Measurements from ENCODE around the gene PHLDB3. TPM values are rescaled to one million over a fixed set of nuclear protein-coding genes. Genes with fewer than 3 reads are reported as not detected.

PHLDB3 gene
- total and polyA plus RNA-seq, 2 of the 13 experiments (the other 11 are each of a cell fraction or from before 2014, with no cell fraction given): 11.3 to 14.5 TPM

DNA sequence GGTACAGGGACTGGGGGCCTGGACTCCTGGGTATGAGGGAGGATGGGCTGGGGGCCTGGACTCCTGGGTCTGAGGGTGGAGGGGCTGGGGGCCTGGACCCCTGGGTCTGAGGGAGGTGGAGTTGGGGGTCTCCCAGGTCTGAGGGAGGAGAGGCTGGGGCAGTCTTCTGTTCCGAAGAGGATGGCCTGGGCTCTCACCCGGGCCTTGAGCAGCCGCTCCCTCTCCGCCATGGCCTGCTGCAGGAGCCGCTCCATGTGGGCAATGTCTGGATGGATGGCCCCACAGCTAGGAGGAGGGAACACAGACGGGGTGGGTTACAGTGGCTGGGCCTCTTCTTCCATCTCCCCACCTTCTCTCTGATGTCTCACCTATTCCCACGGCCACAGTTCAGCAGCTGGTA lies 18.1 kb downstream of the PHLDB3 start:
- CTCF ChIA-PET (ENCODE audit: low intra/inter-chr PET ratio, low total read pairs): no interaction called here
- H3K9ac ChIP-seq (ENCODE audit: insufficient read depth, low read depth, low read length): no peak overlapping the region
- ATAC-seq: peak; percentile 28; the same call in 2 of the 3 replicates

DNA sequence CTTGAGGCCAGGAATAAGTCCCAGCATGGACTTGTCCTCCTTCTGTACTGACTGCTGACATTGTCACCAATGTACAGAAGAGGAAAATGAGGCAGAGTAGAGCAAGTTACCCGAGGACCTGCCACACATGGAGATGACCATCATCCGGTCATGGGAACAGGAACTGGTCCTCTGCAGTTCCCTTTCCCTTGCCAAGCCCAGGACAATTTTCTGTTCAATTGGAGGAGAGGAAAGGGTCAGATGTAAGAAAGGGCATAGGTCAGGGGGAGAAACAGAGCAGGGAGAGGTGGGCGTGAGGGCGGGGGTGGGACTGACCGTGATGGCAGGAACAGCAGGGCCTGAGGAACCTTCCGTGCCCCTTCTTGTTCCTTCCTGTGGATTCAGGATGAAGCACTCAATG lies 18.6 kb downstream of the PHLDB3 start:
- CTCF ChIA-PET (ENCODE audit: low intra/inter-chr PET ratio, low total read pairs): no interaction called here
- FAIRE-seq (no peak), ATAC-seq (no peak), DNase-seq (ENCODE audit: low spot score) (no peak)
- no peak overlapping the region for H3K4me2 ChIP-seq (ENCODE audit: low read depth, low read length)
- H3K27ac ChIP-seq (ENCODE audit: extremely low read length, insufficient read depth, low read length): no peak overlapping the region
- BruUV-seq (replicated peaks): no TSS peak
- H3K9me3 ChIP-seq (ENCODE audit: low read length): no peaks in the 10 kb centered on the region
- H3K9ac ChIP-seq (ENCODE audit: insufficient read depth, low read depth, low read length): no peak overlapping the region
- no peaks in the 10 kb centered on the region for H3K79me2 ChIP-seq (ENCODE audit: insufficient read depth, low read length)
- intact Hi-C loops (cut with micrococcal nuclease; ENCODE audit: unreplicated experiment) (no loop called here), in situ Hi-C loops (cut with HindIII; ENCODE audit: extremely low pct_ligation_motif_present, low pct_unique_long_range_greater_than_20kb) (no loop called here)
- H3K4me3 ChIP-seq (replicated peaks in 1 of 3; ENCODE audit: insufficient read depth in 1 of 3, low read depth in 2 of 3, low read length in 3 of 3): no peak overlapping the region
- no peak overlapping the region for H2AFZ ChIP-seq (ENCODE audit: low read length)
- no peaks in the 10 kb centered on the region for H3K4me1 ChIP-seq (ENCODE audit: insufficient read depth, low read length)
- H3K27me3 ChIP-seq (ENCODE audit: control insufficient read depth in 1 of 2, insufficient read depth in 2 of 2, low read length in 2 of 2): no peaks in the 10 kb centered on the region
- H3K36me3 ChIP-seq (replicated peaks in 1 of 2; ENCODE audit: control insufficient read depth in 1 of 2, insufficient read depth in 2 of 2, low read length in 2 of 2): peaks cover 1 to 4% of the 10 kb centered on the region in 2 experiments; a peak in 1 of 5 replicates
- 97% methylated on average over 6 of the region's 6 CpGs for WGBS (ENCODE audit: low lambda C conversion rate)
- no peaks in the 10 kb centered on the region for H4K20me1 ChIP-seq (ENCODE audit: insufficient read depth, low read length)
- POLR2A ChIA-PET: no interaction called here
- TF ChIP-seq JARID2 (CRISPR knock-in tag; IDR thresholded peaks at IDR 0.05; ENCODE audit: insufficient replicate concordance) (no peak), TBP (CRISPR knock-in tag; IDR thresholded peaks at IDR 0.05) (no peak), SP140L (CRISPR knock-in tag; IDR thresholded peaks at IDR 0.05; ENCODE audit: borderline replicate concordance) (no peak), SIN3B (IDR thresholded peaks at IDR 0.05; ENCODE audit: low read length) (no peak), RFXANK (CRISPR knock-in tag; IDR thresholded peaks at IDR 0.05) (no peak), MTF1 (CRISPR knock-in tag; IDR thresholded peaks at IDR 0.05) (no peak), STAT5B (CRISPR knock-in tag; IDR thresholded peaks at IDR 0.05) (no peak)
- TF ChIP-seq, protein P1, sequence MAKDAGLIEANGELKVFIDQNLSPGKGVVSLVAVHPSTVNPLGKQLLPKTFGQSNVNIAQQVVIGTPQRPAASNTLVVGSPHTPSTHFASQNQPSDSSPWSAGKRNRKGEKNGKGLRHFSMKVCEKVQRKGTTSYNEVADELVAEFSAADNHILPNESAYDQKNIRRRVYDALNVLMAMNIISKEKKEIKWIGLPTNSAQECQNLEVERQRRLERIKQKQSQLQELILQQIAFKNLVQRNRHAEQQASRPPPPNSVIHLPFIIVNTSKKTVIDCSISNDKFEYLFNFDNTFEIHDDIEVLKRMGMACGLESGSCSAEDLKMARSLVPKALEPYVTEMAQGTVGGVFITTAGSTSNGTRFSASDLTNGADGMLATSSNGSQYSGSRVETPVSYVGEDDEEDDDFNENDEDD (CRISPR knock-in tag; IDR thresholded peaks at IDR 0.05; ENCODE audit: borderline replicate concordance): no peak
- TF ChIP-seq, protein P2, sequence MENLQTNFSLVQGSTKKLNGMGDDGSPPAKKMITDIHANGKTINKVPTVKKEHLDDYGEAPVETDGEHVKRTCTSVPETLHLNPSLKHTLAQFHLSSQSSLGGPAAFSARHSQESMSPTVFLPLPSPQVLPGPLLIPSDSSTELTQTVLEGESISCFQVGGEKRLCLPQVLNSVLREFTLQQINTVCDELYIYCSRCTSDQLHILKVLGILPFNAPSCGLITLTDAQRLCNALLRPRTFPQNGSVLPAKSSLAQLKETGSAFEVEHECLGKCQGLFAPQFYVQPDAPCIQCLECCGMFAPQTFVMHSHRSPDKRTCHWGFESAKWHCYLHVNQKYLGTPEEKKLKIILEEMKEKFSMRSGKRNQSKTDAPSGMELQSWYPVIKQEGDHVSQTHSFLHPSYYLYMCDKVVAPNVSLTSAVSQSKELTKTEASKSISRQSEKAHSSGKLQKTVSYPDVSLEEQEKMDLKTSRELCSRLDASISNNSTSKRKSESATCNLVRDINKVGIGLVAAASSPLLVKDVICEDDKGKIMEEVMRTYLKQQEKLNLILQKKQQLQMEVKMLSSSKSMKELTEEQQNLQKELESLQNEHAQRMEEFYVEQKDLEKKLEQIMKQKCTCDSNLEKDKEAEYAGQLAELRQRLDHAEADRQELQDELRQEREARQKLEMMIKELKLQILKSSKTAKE (CRISPR knock-in tag; IDR thresholded peaks at IDR 0.05; ENCODE audit: borderline replicate concordance): no peak
- TF ChIP-seq, protein P3, sequence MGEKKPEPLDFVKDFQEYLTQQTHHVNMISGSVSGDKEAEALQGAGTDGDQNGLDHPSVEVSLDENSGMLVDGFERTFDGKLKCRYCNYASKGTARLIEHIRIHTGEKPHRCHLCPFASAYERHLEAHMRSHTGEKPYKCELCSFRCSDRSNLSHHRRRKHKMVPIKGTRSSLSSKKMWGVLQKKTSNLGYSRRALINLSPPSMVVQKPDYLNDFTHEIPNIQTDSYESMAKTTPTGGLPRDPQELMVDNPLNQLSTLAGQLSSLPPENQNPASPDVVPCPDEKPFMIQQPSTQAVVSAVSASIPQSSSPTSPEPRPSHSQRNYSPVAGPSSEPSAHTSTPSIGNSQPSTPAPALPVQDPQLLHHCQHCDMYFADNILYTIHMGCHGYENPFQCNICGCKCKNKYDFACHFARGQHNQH (CRISPR knock-in tag; IDR thresholded peaks at IDR 0.05): no peak
- TF ChIP-seq, protein P4, sequence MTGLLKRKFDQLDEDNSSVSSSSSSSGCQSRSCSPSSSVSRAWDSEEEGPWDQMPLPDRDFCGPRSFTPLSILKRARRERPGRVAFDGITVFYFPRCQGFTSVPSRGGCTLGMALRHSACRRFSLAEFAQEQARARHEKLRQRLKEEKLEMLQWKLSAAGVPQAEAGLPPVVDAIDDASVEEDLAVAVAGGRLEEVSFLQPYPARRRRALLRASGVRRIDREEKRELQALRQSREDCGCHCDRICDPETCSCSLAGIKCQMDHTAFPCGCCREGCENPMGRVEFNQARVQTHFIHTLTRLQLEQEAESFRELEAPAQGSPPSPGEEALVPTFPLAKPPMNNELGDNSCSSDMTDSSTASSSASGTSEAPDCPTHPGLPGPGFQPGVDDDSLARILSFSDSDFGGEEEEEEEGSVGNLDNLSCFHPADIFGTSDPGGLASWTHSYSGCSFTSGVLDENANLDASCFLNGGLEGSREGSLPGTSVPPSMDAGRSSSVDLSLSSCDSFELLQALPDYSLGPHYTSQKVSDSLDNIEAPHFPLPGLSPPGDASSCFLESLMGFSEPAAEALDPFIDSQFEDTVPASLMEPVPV (CRISPR knock-in tag; IDR thresholded peaks at IDR 0.05): no peak

More for the DNA sequence above, 18.1 kb downstream of the PHLDB3 start:
- BruUV-seq (replicated peaks): no TSS peak
- in situ Hi-C loops (cut with HindIII; ENCODE audit: extremely low pct_ligation_motif_present, low pct_unique_long_range_greater_than_20kb): no loop called here
- POLR2A ChIA-PET: no interaction called here
- Histone ChIP-seq H3K4me2 (ENCODE audit: low read depth, low read length) (no peak overlapping the region), H3K4me1 (ENCODE audit: insufficient read depth, low read length) (no peaks in the 10 kb centered on the region), H3K27ac (ENCODE audit: extremely low read length, insufficient read depth, low read length) (no peak overlapping the region), H3K9me3 (ENCODE audit: low read length) (no peaks in the 10 kb centered on the region), H3K36me3 (replicated peaks in 1 of 2; ENCODE audit: control insufficient read depth in 1 of 2, insufficient read depth in 2 of 2, low read length in 2 of 2) (peaks cover 1 to 4% of the 10 kb centered on the region in 2 experiments; a peak in 1 of 5 replicates), H3K27me3 (ENCODE audit: control insufficient read depth in 1 of 2, insufficient read depth in 2 of 2, low read length in 2 of 2) (no peaks in the 10 kb centered on the region), H3K79me2 (ENCODE audit: insufficient read depth, low read length) (no peaks in the 10 kb centered on the region), H2AFZ (ENCODE audit: low read length) (no peak overlapping the region), H4K20me1 (ENCODE audit: insufficient read depth, low read length) (no peaks in the 10 kb centered on the region), H3K4me3 (replicated peaks in 1 of 3; ENCODE audit: insufficient read depth in 1 of 3, low read depth in 2 of 3, low read length in 3 of 3) (no peak overlapping the region)
- WGBS (ENCODE audit: low lambda C conversion rate): 98% methylated on average over 5 of the region's 7 CpGs
- FAIRE-seq: no peak
- DNase-seq (ENCODE audit: low spot score): no peak
- intact Hi-C loops (cut with micrococcal nuclease; ENCODE audit: unreplicated experiment): no loop called here
- TF ChIP-seq RAD21 (CRISPR knock-in tag; IDR thresholded peaks at IDR 0.05): no peak
- TF ChIP-seq AGO2 (optimal IDR thresholded peaks at IDR 0.05; ENCODE audit: low read depth, low read length): peak; percentile 55
